Stimulated activated CD4-positive, alpha-beta T cell treated with anti-CD3 and anti-CD28 coated beads, Interleukin-12 subunit alpha, Interleukin-12 subunit beta, amount 100 ng/mL, for 4 hours (primary cell): ENCODE data around the gene MPDZ.

Source experiments
- DNase-seq: peaks from one replicate; pipeline ENCODE4 v3.0.0-alpha.2; 2020

Gene MPDZ

GRCh38 chr9:13279284-13280141 lies at the start of gene MPDZ:
TSS of gene MPDZ (minus strand) at chr9:13279692. CDS start at chr9:13250315, 29,377 bp downstream.
- no peak for DNase-seq

GRCh38 chr9:13324988-13325387 lies 45.5 kb upstream of the MPDZ start:
- no peak for DNase-seq

GRCh38 chr9:13322828-13323550 lies 43.5 kb upstream of the MPDZ start:
- no peak for DNase-seq

- DNase-seq, result no peak
Observed at GRCh38 chr9:13318027-13318426, 38.5 kb upstream of the MPDZ start.

GRCh38 chr9:13296972-13297371 lies 17.5 kb upstream of the MPDZ start:
- no peak for DNase-seq

GRCh38 chr9:13295556-13295955 lies 16.1 kb upstream of the MPDZ start:
- DNase-seq, result no peak

GRCh38 chr9:13292782-13293181 lies 13.3 kb upstream of the MPDZ start:
- no peak for DNase-seq

GRCh38 chr9:13292158-13292557 lies 12.7 kb upstream of the MPDZ start:
- no peak for DNase-seq

- DNase-seq, result no peak
Observed at GRCh38 chr9:13291718-13292117, 12.2 kb upstream of the MPDZ start.

- DNase-seq, result no peak
Observed at GRCh38 chr9:13284011-13284410, 4.5 kb upstream of the MPDZ start.

GRCh38 chr9:13282998-13283397 lies 3.5 kb upstream of the MPDZ start:
- no peak for DNase-seq

GRCh38 chr9:13281356-13282016 lies 2.0 kb upstream of the MPDZ start:
- DNase-seq, result no peak

GRCh38 chr9:13278368-13279246 lies 885 bp downstream of the MPDZ start:
- no peak for DNase-seq

- no peak for DNase-seq
Observed at GRCh38 chr9:13278023-13278367, 1.5 kb downstream of the MPDZ start.

GRCh38 chr9:13274886-13275641 lies 4.4 kb downstream of the MPDZ start:
- no peak for DNase-seq

- DNase-seq, result no peak
Observed at GRCh38 chr9:13270734-13271133, 8.8 kb downstream of the MPDZ start.

- DNase-seq, result no peak
Observed at GRCh38 chr9:13269589-13270452, 9.7 kb downstream of the MPDZ start.

- no peak for DNase-seq
Observed at GRCh38 chr9:13268469-13268868, 11.0 kb downstream of the MPDZ start.

- DNase-seq, result no peak
Observed at GRCh38 chr9:13267743-13268142, 11.7 kb downstream of the MPDZ start.

- DNase-seq, result no peak
Observed at GRCh38 chr9:13266167-13266566, 13.3 kb downstream of the MPDZ start.

- no peak for DNase-seq
Observed at GRCh38 chr9:13264788-13265187, 14.7 kb downstream of the MPDZ start.
